Pulmonary artery endothelial cell (primary cell): Measurements from ENCODE around the gene CEP120. TPM values are rescaled to one million over a fixed set of nuclear protein-coding genes. Genes with fewer than 3 reads are reported as not detected.
"Not testable (repeated sequence)": the region's sequence is repeated elsewhere in the genome, so short reads cannot be mapped to it uniquely, and the experiment has no call there.

Experiments
- DNase-seq: peaks from one replicate; pipeline ENCODE4 v3.0.0-alpha.2; 2011; ENCODE audit warnings: low read depth, low spot score
- total RNA-seq: library from RNA; depleted of rRNA; stranded (reverse); fragments of >200 nt; gene quantifications from 2 replicates; pipeline ENCODE4 v1.2.3, GENCODE V29; 2014

The CEP120 gene
- total RNA-seq, result 14.2 and 16.9 TPM in 2 replicates

GRCh38 chr5:123423278-123424149, at the start of gene CEP120:
Gene CEP120 (minus strand): TSS chr5:123423403. CDS start chr5:123422998, 405 bp downstream.
- peak; percentile 98 for DNase-seq

GRCh38 chr5:123472150-123472924, 49.1 kb upstream of the CEP120 start:
- no peak for DNase-seq

GRCh38 chr5:123471385-123471784, 48.2 kb upstream of the CEP120 start:
- DNase-seq, result no peak

GRCh38 chr5:123466839-123467238, 43.6 kb upstream of the CEP120 start:
- not testable (repeated sequence) for DNase-seq

GRCh38 chr5:123460296-123460729, 37.1 kb upstream of the CEP120 start:
- peak; percentile 71 for DNase-seq

DNA sequence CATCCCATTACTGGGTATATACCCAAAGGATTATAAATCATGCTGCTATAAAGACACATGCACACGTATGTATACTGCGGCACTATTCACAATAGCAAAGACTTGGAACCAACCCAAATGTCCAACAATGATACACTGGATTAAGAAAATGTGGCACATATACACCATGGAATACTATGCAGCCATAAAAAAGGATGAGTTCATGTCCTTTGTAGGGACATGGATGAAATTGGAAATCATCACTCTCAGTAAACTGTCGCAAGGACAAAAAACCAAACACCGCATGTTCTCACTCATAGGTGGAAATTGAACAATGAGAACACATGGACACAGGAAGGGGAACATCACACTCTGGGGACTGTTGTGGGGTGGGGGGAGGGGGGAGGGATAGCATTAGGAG, 35.8 kb upstream of the CEP120 start:
- not testable (repeated sequence) for DNase-seq

DNA sequence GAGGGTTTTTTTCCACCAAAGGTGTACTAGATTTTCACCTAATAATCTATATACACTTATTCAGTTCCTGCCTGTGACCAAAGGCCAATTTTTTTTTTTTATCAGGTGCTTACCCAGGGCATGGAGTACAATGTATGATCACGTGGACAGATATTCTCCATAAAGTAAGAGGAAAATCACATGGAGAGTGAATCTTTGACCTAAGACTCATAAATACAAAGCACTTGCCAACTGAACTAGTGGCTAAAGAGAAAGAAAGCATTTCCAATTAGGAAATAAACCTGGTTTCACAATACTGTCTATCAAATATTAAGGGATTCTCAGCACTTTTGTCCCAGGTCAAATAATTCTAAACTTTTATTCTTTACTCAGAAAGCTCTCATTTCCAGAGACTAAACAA, 33.0 kb upstream of the CEP120 start:
- no peak for DNase-seq

GRCh38 chr5:123455640-123456039, 32.4 kb upstream of the CEP120 start:
- no peak for DNase-seq

GRCh38 chr5:123455095-123455494, 31.9 kb upstream of the CEP120 start:
- no peak for DNase-seq

GRCh38 chr5:123454259-123454911, 31.2 kb upstream of the CEP120 start:
- no peak for DNase-seq

GRCh38 chr5:123452401-123452800, 29.2 kb upstream of the CEP120 start:
- DNase-seq, result no peak

DNA sequence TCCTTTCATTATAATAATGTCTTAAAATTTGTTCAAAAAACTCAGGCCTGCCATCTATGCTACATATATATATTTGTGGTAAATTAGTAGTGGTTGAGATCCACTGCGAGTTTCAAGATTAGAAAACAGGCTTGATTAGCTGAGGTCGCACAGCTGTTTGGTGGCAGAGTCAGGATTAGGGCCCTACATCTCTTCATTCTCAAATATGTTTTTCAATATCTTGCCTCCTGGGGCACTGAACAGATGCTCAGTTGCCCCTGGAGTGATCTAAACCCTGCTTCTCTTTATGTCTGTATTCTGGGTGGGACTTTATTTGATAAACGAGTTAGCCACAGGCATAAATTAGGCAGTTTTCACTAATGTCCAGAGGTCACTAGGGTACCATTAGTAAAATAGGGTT, 27.8 kb upstream of the CEP120 start:
- no peak for DNase-seq

DNA sequence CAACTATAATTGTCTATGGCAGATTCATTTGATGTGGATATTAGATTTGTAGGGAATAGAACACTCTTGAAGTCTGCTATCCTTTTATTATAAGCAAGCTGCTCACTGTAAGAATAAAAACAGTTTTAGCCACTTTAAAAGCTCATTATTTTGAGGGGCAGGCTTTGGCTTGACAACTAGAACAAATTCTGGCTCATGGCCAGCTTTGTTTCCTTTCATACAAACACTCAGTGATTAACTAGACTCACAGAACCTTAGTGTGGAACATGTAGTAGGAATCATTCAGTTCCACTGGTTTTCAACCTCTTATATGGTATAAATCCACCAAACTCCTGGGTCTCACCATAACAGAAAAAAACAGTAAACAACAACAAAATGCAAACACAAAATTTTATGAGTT, 27.4 kb upstream of the CEP120 start:
- peak; percentile 50 for DNase-seq

DNA sequence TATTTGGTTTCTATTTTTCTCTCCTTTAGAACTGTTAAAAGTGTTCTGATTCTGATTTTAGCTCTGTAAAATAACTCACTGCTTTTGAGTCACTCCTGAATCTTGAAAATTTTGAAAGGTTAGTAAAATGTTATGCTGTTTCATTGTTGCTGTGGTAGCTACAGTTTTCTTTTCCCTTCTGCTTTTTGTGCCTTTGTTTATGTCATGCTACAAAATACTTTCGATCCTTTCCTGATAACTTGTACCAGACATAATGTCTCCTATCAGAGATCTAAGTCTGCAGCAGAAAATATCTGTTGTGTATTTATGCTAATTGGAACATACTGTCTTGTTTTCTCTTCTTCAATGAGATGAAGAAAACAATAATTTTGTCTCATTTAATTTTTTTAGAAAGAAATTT, 26.9 kb upstream of the CEP120 start:
- DNase-seq, result no peak

GRCh38 chr5:123449424-123449974, 26.3 kb upstream of the CEP120 start:
- DNase-seq, result no peak

DNA sequence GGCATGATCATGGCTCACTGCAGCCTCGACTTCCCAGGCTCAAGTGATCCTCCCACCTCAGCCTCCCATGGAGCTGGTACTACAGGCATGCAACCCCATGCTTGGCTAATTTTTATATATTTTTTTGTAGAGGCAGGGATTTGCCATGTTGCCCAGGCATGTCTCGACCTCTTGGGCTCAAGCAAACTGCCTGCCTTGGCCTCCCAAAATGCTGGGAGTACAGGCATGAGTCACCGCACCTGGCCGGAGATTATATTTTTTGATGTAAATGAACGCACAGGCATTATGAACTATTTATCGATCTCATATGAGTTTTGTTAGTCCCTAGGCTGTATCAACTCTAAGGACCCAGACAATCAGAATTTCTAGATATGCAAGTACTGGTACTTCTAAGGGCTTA, 25.5 kb upstream of the CEP120 start:
- DNase-seq, result no peak

- DNase-seq, result no peak
Observed at GRCh38 chr5:123448017-123448617, 24.9 kb upstream of the CEP120 start.

DNA sequence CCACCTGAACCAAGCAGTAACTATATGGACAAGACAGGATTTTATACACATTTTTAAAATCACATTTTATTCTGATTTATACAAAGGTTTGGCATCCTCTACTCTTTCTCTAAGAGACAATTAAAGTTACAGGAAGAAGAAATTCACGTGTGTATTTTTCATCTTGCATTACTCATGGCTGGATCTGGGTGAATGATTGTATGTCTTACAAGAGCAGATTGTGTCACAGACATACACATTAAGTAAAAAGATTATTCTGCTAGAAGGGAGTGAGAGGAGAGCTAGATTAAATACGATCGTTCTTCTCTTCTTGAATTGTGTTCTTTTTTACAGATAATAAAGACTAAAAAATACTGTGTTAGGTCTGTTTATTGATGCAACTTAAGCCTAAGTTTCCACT, 20.8 kb upstream of the CEP120 start:
- DNase-seq, result no peak

DNA sequence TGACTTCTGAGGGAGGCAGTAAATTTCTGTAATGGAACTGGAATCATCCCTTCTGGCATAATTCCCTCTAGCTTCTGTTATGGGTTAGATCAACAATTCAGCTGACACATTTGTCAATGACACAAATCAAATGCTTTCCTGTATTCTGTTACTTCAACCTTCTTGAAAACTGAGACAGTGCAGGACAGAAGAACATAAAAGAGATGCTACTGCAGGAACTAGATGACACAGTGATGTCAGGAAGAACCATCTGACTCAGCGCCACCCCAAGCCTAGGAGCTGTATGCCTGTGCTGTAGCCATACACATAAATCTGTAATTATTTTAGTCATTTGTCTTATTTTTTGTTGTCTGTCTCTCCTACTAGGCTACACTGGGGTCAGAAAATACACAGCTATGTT, 18.2 kb upstream of the CEP120 start:
- no peak for DNase-seq

DNA sequence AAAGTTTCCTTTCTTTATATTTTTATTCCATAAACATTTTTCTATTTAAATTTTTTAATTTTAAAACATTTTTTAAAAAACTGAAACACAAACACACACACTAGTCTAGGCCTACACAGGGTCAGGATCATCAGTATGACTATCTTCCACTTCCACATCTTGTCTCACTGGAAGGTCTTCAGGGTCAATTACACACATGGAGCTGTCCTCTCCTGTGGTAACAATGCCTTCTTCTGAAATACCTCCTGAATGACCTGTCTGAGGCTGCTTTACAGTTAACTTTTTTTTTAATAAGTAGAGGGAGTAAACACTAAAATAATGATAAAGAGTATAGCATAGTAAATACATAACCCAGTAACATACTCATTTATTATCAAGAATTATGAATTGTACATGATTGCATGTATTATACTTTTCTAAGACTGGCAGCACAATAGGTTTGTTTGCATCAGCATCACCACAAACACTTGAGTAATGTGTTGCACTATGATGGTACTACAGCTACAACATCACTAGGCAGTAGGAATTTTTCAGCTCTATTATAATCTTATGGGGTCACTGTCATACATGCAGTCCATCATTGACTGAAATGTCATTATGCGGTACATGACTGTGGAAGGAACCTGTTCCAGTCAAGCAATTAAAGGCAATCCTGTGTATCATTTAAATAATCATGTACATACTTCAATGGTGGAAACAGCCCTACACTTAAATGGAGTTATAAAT, 17.4 kb upstream of the CEP120 start:
- DNase-seq, result no peak

- DNase-seq, result no peak
Observed at GRCh38 chr5:123439709-123440108, 16.5 kb upstream of the CEP120 start.
